Body of pancreas (tissue), 4 donors: Measurements from ENCODE around the gene IFT27.

ENCODE experiments used
- POLR2A ChIP-seq, 3 donors: fragments of 450-650 bp; IDR thresholded peaks; one replicate each; pipeline ENCODE4 v1.6.1; 2016; ENCODE audit warnings: antibody characterized with exemption in 3 of 3, mild to moderate bottlenecking in 2 of 3
- TF ChIP-seq, protein P1 (sequence below), 7 experiments: fragments of 450-650 bp in 4 of 7; fragments of 200-600 bp in 3 of 7; sonication (generic) in 3 of 7; IDR thresholded peaks; one replicate each; pipeline ENCODE4 v1.5.1; 2016 to 2019; ENCODE audit warnings: antibody characterized with exemption in 7 of 7

DNA sequence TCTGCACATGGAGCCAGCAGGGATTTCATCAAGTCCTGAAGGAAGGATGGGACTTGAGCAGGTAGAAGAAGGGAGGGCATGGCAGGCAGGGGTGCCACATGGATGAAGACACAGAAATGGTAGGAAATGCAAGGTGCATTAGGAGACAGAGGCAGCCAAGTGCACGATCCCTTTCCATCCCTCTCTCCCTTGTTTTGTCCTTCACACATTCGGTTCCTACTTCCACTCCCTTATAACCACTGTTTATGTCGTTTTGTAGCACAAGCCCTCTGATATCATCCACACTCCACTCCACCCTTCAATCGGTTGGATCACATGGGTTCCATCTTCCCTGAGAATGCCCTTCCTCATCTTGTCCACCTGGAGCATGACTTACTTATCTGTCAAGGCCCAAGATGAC, 35.2 kb downstream of the IFT27 start:
- TF ChIP-seq, protein P1, sequence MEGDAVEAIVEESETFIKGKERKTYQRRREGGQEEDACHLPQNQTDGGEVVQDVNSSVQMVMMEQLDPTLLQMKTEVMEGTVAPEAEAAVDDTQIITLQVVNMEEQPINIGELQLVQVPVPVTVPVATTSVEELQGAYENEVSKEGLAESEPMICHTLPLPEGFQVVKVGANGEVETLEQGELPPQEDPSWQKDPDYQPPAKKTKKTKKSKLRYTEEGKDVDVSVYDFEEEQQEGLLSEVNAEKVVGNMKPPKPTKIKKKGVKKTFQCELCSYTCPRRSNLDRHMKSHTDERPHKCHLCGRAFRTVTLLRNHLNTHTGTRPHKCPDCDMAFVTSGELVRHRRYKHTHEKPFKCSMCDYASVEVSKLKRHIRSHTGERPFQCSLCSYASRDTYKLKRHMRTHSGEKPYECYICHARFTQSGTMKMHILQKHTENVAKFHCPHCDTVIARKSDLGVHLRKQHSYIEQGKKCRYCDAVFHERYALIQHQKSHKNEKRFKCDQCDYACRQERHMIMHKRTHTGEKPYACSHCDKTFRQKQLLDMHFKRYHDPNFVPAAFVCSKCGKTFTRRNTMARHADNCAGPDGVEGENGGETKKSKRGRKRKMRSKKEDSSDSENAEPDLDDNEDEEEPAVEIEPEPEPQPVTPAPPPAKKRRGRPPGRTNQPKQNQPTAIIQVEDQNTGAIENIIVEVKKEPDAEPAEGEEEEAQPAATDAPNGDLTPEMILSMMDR (IDR thresholded peaks at IDR 0.05): no peak
- no peak for TF ChIP-seq POLR2A (IDR thresholded peaks at IDR 0.05)
